ENCODE measurements around the gene EVPL. TPM values are rescaled to one million over a fixed set of nuclear protein-coding genes. Genes with fewer than 3 reads are reported as not detected.

The EVPL gene
- total and polyA plus RNA-seq, 2 experiments from 2014 or later: 0.47 to 1.3 TPM

GRCh38 chr17:76000016-76000754 is 26.9 kb downstream of the EVPL start:
- ATAC-seq (peak; percentile 93), DNase-seq (ENCODE audit: low spot score) (peak; percentile 93)
- H3K36me3 ChIP-seq (ENCODE audit: insufficient read depth): no peaks in the 10 kb centered on the region
- TF ChIP-seq POLR2AphosphoS5 (IDR thresholded peaks at IDR 0.05; ENCODE audit: low read depth): no peak
- peak; percentile 78 to 91 for TF ChIP-seq CTCF (conservative IDR thresholded peaks at IDR 0.05; ENCODE audit: low read depth in 2 of 2)
- H3K27me3 Mint-ChIP-seq (ENCODE audit: insufficient read depth, low read depth, poor library complexity): peaks cover 9% of the 10 kb centered on the region
- H3K4me3 ChIP-seq: no peak overlapping the region
- peaks cover 4% of the 10 kb centered on the region for H3K36me3 Mint-ChIP-seq (ENCODE audit: low read depth)
- H2AFZ ChIP-seq: peak overlapping the region; percentile 97
- no peak overlapping the region for H3K27ac ChIP-seq (ENCODE audit: low read depth)
- peak overlapping the region; percentile 51; the same call in 1 of the 2 replicates for H3K27ac Mint-ChIP-seq
- no peaks in the 10 kb centered on the region for H3K4me1 ChIP-seq (ENCODE audit: insufficient read depth)
- no peaks in the 10 kb centered on the region for H3K9me2 ChIP-seq (ENCODE audit: insufficient read depth)
- H3K9me3 Mint-ChIP-seq: no peaks in the 10 kb centered on the region; the same call in 2 of the 3 replicates
- H4K20me1 ChIP-seq (replicated peaks; ENCODE audit: insufficient read depth): no peaks in the 10 kb centered on the region
- H3F3A ChIP-seq (replicated peaks; ENCODE audit: low read depth): 0 out of 2 replicates have a peak, but pooled peaks cover 5% of the 10 kb centered on the region
- H3K79me2 ChIP-seq (replicated peaks; ENCODE audit: insufficient read depth): no peaks in the 10 kb centered on the region
- H3K27me3 ChIP-seq (ENCODE audit: insufficient read depth): no peaks in the 10 kb centered on the region
- no peak overlapping the region for H3K4me3 Mint-ChIP-seq
- no peak overlapping the region for H3K4me2 ChIP-seq
- H3K4me1 Mint-ChIP-seq: peaks cover 11% of the 10 kb centered on the region; the same call in 2 of the 3 replicates

DNA sequence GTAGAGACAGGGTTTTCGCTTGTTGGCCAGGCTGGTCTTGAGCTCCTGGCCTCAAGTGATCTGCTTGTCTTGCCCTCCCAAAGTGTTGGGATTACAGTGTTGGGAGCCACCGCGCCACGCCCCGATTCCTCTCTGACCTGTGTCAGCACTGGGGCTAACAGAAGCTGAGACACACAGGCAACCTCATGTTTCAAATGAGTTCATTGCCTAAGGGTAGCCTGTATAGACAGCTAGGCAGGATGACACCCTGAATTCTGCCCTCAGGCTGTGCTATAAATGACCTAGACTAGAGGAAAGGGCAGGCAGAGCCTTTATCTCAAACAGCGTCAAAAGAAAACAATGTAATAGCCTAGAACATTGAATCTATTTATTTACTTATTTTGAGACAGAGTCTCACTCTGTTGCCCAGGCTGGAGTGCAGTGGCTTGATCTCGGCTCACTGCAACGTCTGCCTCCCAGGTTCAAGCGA is 28.7 kb downstream of the EVPL start:
- no peak overlapping the region; the same call in 1 of the 2 replicates for H3K27ac ChIP-seq (ENCODE audit: low read depth)
- ATAC-seq: no peak

More for the DNA sequence above, 28.7 kb downstream of the EVPL start:
- H3F3A ChIP-seq (replicated peaks; ENCODE audit: low read depth): 0 out of 2 replicates have a peak, but pooled peaks cover 5% of the 10 kb centered on the region
- no peak overlapping the region for H2AFZ ChIP-seq
- Mint-ChIP-seq H3K27ac (no peak overlapping the region), H3K4me3 (no peak overlapping the region), H3K4me1 (peaks cover 10% of the 10 kb centered on the region; the same call in 2 of the 3 replicates), H3K9me3 (no peaks in the 10 kb centered on the region), H3K36me3 (ENCODE audit: low read depth) (peaks cover 7% of the 10 kb centered on the region), H3K27me3 (ENCODE audit: insufficient read depth, low read depth, poor library complexity) (peaks cover 10% of the 10 kb centered on the region)
- no peak overlapping the region for H3K4me2 ChIP-seq
- no peaks in the 10 kb centered on the region for H3K4me1 ChIP-seq (ENCODE audit: insufficient read depth)
- H4K20me1 ChIP-seq (replicated peaks; ENCODE audit: insufficient read depth): no peaks in the 10 kb centered on the region
- TF ChIP-seq JUNB (IDR thresholded peaks at IDR 0.05; ENCODE audit: unreplicated experiment) (no peak), REST (IDR thresholded peaks at IDR 0.05; ENCODE audit: unreplicated experiment) (no peak), EZH2 (IDR thresholded peaks at IDR 0.05; ENCODE audit: low read depth, unreplicated experiment) (no peak), ZNF114 (CRISPR knock-in tag; IDR thresholded peaks at IDR 0.05) (no peak), STAT1 (IDR thresholded peaks at IDR 0.05; ENCODE audit: unreplicated experiment) (no peak), CTCF (conservative IDR thresholded peaks at IDR 0.05; ENCODE audit: low read depth in 2 of 2) (no peak), POLR2AphosphoS5 (IDR thresholded peaks at IDR 0.05; ENCODE audit: low read depth) (no peak), CREB1 (CRISPR knock-in tag; IDR thresholded peaks at IDR 0.05; ENCODE audit: low read depth) (no peak), EZH2phosphoT487 (IDR thresholded peaks at IDR 0.05; ENCODE audit: unreplicated experiment) (no peak)
- H3K36me3 ChIP-seq (ENCODE audit: insufficient read depth): no peaks in the 10 kb centered on the region
- H3K27me3 ChIP-seq (ENCODE audit: insufficient read depth): no peaks in the 10 kb centered on the region
- H3K4me3 ChIP-seq: no peak overlapping the region
- no peaks in the 10 kb centered on the region for H3K9me2 ChIP-seq (ENCODE audit: insufficient read depth)
- no peaks in the 10 kb centered on the region for H3K79me2 ChIP-seq (replicated peaks; ENCODE audit: insufficient read depth)
- DNase-seq (ENCODE audit: low spot score): no peak

Measured in GM23338 (cell line).